T-helper 17 cell (primary cell): ENCODE data around the gene FAP. TPM values are rescaled to one million over a fixed set of nuclear protein-coding genes. Genes with fewer than 3 reads are reported as not detected.

Source experiments
- ATAC-seq: fragments of 150-1000 bp; cut with Tn5 transposase; 2 replicates; pipeline ENCODE4 v1.10.0; 2021; ENCODE audit warnings: mild to moderate bottlenecking, moderate library complexity
- DNase-seq, 3 donors: peaks; one replicate each; pipeline versions ENCODE4 v3.0.0 to v3.0.0-alpha.2; 2020 to 2021
- H3K9me3 ChIP-seq: one replicate; pipeline ENCODE4 v1.7.0; 2013; ENCODE audit warnings: low read length, mild to moderate bottlenecking; ENCODE audit not compliant: control insufficient read depth, poor library complexity, severe bottlenecking
- H3K27ac Mint-ChIP-seq: one replicate; pipeline ENCODE4 v1.8.0; 2022; ENCODE audit warnings: mild to moderate bottlenecking, moderate library complexity, mixed read lengths
- H3K27me3 Mint-ChIP-seq: one replicate; pipeline ENCODE4 v1.8.0; 2022; ENCODE audit warnings: mixed read lengths
- H3K36me3 Mint-ChIP-seq: one replicate; pipeline ENCODE4 v1.8.0; 2022; ENCODE audit warnings: low read depth, mixed read lengths
- H3K4me1 Mint-ChIP-seq: one replicate; pipeline ENCODE4 v1.8.0; 2022; ENCODE audit warnings: mild to moderate bottlenecking, mixed read lengths
- H3K4me3 Mint-ChIP-seq: one replicate; pipeline ENCODE4 v1.8.0; 2022; ENCODE audit warnings: mild to moderate bottlenecking, moderate library complexity, mixed read lengths
- total RNA-seq, 4 donors: library from RNA in 2 of 4; stranded (reverse) in 2 of 4; gene quantifications; one replicate each; pipeline ENCODE4 v1.2.3 and lab custom pipeline; 2022 to 2026

Gene FAP
- total RNA-seq, 2 donors from 2014 or later = not detected

- no peak overlapping the region for H3K27ac Mint-ChIP-seq
- ATAC-seq (no peak), DNase-seq (no peak)
- peaks cover 2% of the 10 kb centered on the region for H3K9me3 ChIP-seq
- peaks cover 43% of the 10 kb centered on the region for H3K27me3 Mint-ChIP-seq
- H3K4me3 Mint-ChIP-seq = no peak overlapping the region
- H3K4me1 Mint-ChIP-seq = no peaks in the 10 kb centered on the region
- no peaks in the 10 kb centered on the region for H3K36me3 Mint-ChIP-seq
Observed at GRCh38 chr2:162166174-162166573, 77.1 kb downstream of the FAP start.

- ATAC-seq (no peak), DNase-seq (no peak)
- Mint-ChIP-seq H3K27ac (no peak overlapping the region), H3K4me1 (no peaks in the 10 kb centered on the region), H3K36me3 (no peaks in the 10 kb centered on the region), H3K27me3 (peaks cover 48% of the 10 kb centered on the region), H3K4me3 (no peak overlapping the region)
- no peaks in the 10 kb centered on the region for H3K9me3 ChIP-seq
Observed at GRCh38 chr2:162164802-162165201, 78.4 kb downstream of the FAP start.

DNA sequence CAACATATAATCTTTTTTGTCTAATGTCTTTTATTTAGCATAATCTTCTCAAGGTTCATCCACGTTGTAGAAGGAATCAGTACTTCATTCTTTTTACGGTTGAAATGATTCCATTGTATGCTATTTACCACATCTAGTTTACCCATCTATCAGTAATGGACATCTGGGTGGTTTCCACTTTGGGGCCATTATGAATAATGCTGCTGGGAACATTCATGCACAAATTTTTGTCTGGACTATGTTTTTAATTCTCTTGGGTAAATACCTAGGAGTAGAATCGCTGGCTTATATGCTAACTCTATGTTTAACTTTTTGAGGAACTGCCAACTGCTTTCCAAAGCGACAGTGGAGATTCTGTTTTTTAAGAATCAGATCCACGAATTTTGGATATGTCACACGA lies 83.8 kb downstream of the FAP start:
- peaks cover 58% of the 10 kb centered on the region for H3K27me3 Mint-ChIP-seq
- no peaks in the 10 kb centered on the region for H3K36me3 Mint-ChIP-seq
- H3K4me1 Mint-ChIP-seq = peaks cover 2% of the 10 kb centered on the region
- H3K9me3 ChIP-seq = no peaks in the 10 kb centered on the region
- H3K27ac Mint-ChIP-seq = no peak overlapping the region
- no peak overlapping the region for H3K4me3 Mint-ChIP-seq
- DNase-seq (no peak), ATAC-seq (no peak)

GRCh38 chr2:162156149-162156548 lies 87.1 kb downstream of the FAP start:
- ATAC-seq (no peak), DNase-seq (no peak)
- Mint-ChIP-seq H3K36me3 (no peaks in the 10 kb centered on the region), H3K27ac (no peak overlapping the region), H3K4me1 (peaks cover 7% of the 10 kb centered on the region), H3K4me3 (no peak overlapping the region), H3K27me3 (peaks cover 67% of the 10 kb centered on the region)
- H3K9me3 ChIP-seq = no peaks in the 10 kb centered on the region

- Mint-ChIP-seq H3K27me3 (peaks cover 63% of the 10 kb centered on the region), H3K4me1 (peaks cover 7% of the 10 kb centered on the region), H3K27ac (no peak overlapping the region), H3K36me3 (no peaks in the 10 kb centered on the region), H3K4me3 (no peak overlapping the region)
- DNase-seq = no peak
- no peaks in the 10 kb centered on the region for H3K9me3 ChIP-seq
- ATAC-seq = no peak
Observed at GRCh38 chr2:162155093-162155492, 88.2 kb downstream of the FAP start.

GRCh38 chr2:162153608-162154224 lies 89.5 kb downstream of the FAP start:
- ATAC-seq (peak; percentile 97), DNase-seq (peak in 2 of 3 donors; percentile 16 to 41)
- no peaks in the 10 kb centered on the region for H3K9me3 ChIP-seq
- peaks cover 7% of the 10 kb centered on the region for H3K4me1 Mint-ChIP-seq
- H3K36me3 Mint-ChIP-seq = no peaks in the 10 kb centered on the region
- no peak overlapping the region for H3K4me3 Mint-ChIP-seq
- H3K27ac Mint-ChIP-seq = no peak overlapping the region
- H3K27me3 Mint-ChIP-seq = peaks cover 54% of the 10 kb centered on the region

- H3K27me3 Mint-ChIP-seq = peaks cover 55% of the 10 kb centered on the region
- no peak within 1 kb of the TSS for H3K27ac Mint-ChIP-seq
- no peaks in the 10 kb centered on the region for H3K9me3 ChIP-seq
- no peak within 1 kb of the TSS for H3K4me3 Mint-ChIP-seq
- ATAC-seq (no peak), DNase-seq (no peak)
- H3K36me3 Mint-ChIP-seq = no peaks in the 10 kb centered on the region
- H3K4me1 Mint-ChIP-seq = peaks cover 7% of the 10 kb centered on the region
Observed at GRCh38 chr2:162152147-162152546, 91.1 kb downstream of the FAP start, which contains the start of gene GCG. Gene GCG, minus strand, starts transcription at chr2:162152247. Its CDS starts 3,069 bp downstream, at chr2:162149178.

GRCh38 chr2:162149940-162150339 lies 93.3 kb downstream of the FAP start:
- H3K36me3 Mint-ChIP-seq = peaks cover 7% of the 10 kb centered on the region
- no peak overlapping the region for H3K4me3 Mint-ChIP-seq
- no peaks in the 10 kb centered on the region for H3K9me3 ChIP-seq
- DNase-seq = no peak
- H3K4me1 Mint-ChIP-seq = peaks cover 5% of the 10 kb centered on the region
- no peak overlapping the region for H3K27ac Mint-ChIP-seq
- ATAC-seq = no peak
- peaks cover 58% of the 10 kb centered on the region for H3K27me3 Mint-ChIP-seq

DNA sequence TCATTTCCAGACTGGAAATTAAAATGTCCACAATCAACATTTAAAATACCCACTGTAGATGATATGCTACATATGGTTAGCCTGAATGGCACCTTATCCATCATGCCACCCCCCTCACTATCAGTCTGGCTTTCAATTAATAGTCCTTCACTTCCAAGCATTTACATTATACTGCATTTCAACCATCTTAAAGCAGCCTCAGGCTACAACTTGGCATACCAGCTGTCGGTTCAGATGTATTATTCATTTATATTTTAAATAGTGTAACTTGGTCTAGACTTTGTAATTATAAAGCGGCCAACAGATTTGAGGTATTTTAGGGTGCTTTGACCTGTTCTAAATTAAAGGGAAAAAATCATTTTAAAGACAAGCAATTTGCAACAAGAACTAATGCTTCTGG lies 93.8 kb downstream of the FAP start:
- no peaks in the 10 kb centered on the region for H3K9me3 ChIP-seq
- Mint-ChIP-seq H3K36me3 (peaks cover 7% of the 10 kb centered on the region), H3K4me1 (peaks cover 5% of the 10 kb centered on the region), H3K27ac (no peak overlapping the region), H3K4me3 (no peak overlapping the region), H3K27me3 (peaks cover 53% of the 10 kb centered on the region)
- DNase-seq = no peak
- no peak for ATAC-seq

DNA sequence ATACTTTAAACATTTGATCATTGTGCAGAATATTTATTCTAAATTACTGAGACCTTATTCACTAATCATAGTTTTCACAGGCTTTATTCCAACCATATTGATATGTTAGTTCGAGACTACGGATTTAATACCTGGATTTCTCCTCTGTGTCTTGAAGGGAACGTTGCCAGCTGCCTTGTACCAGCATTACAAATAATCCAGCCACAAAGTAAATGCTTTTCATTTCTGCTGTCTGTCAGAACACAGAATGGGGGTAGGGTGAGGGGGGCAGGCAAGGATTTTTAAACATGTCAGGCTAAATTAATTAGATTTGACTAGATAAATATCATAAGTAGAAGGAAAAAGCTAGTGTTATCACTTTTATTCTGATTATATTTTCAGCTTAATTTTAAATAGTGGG lies 94.3 kb downstream of the FAP start:
- ATAC-seq (no peak), DNase-seq (no peak)
- Mint-ChIP-seq H3K4me1 (peaks cover 3% of the 10 kb centered on the region), H3K27ac (no peak overlapping the region), H3K36me3 (peaks cover 7% of the 10 kb centered on the region), H3K4me3 (no peak overlapping the region), H3K27me3 (peaks cover 48% of the 10 kb centered on the region)
- H3K9me3 ChIP-seq = no peaks in the 10 kb centered on the region

GRCh38 chr2:162143969-162144368 lies 99.3 kb downstream of the FAP start:
- Mint-ChIP-seq H3K4me1 (no peaks in the 10 kb centered on the region), H3K27ac (no peak overlapping the region), H3K36me3 (peaks cover 11% of the 10 kb centered on the region), H3K27me3 (peaks cover 60% of the 10 kb centered on the region), H3K4me3 (no peak overlapping the region)
- ATAC-seq (no peak), DNase-seq (no peak)
- no peaks in the 10 kb centered on the region for H3K9me3 ChIP-seq

DNA sequence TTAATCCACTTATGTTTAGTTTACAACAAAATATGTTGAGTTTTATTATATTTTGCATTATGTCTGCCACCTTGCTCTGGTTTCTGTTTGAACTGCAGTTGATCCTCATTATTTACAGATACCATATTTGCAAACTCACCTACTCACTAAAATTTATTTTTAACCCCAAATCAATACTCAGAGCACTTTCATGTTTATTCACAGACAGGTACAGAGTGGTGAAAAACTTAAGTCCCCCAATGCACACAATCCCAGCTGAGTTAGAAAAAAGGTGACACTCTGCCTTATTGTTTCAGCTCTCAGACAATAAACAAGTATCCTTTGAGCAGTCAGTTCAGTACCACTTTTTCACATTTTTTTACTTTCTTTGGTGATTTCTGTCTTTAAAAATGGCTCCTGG lies 104.9 kb downstream of the FAP start:
- Mint-ChIP-seq H3K27ac (no peak overlapping the region), H3K4me3 (no peak overlapping the region), H3K4me1 (no peaks in the 10 kb centered on the region), H3K27me3 (peaks cover 37% of the 10 kb centered on the region), H3K36me3 (peaks cover 5% of the 10 kb centered on the region)
- ATAC-seq (no peak), DNase-seq (no peak)
- no peaks in the 10 kb centered on the region for H3K9me3 ChIP-seq

DNA sequence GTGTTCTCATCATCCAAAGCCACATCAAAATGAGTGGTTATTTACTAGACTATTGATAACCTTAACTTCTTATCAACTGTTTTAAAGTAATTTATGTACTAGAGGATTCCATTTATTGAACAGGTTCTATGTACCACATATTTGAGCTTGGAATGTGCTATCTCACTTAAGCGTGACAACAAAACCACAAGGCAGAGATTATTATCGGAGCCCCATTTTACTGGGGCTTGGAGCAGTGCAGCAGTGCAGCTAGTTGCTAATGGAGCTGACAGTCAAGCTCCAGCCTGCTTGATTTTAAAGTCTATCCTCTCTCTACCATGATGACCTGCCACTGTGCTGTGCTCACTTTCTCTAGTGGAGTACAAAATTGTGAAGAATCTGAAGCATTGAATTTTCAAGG lies 115.8 kb downstream of the FAP start:
- Mint-ChIP-seq H3K4me1 (peaks cover 19% of the 10 kb centered on the region), H3K27me3 (no peaks in the 10 kb centered on the region), H3K4me3 (no peak overlapping the region), H3K27ac (no peak overlapping the region), H3K36me3 (peaks cover 4% of the 10 kb centered on the region)
- no peak for DNase-seq
- H3K9me3 ChIP-seq = no peaks in the 10 kb centered on the region
- no peak for ATAC-seq

GRCh38 chr2:162126527-162126926 lies 116.7 kb downstream of the FAP start:
- peak overlapping the region; percentile 86 for H3K27ac Mint-ChIP-seq
- peaks cover 19% of the 10 kb centered on the region for H3K4me1 Mint-ChIP-seq
- no peaks in the 10 kb centered on the region for H3K27me3 Mint-ChIP-seq
- H3K36me3 Mint-ChIP-seq = peaks cover 4% of the 10 kb centered on the region
- no peak for DNase-seq
- no peaks in the 10 kb centered on the region for H3K9me3 ChIP-seq
- H3K4me3 Mint-ChIP-seq = no peak overlapping the region
- ATAC-seq = no peak
